ENCODE results near the gene BEND7.
A peak's percentile ranks its signal among the peaks of the same experiment; 100 is the strongest.
"Not testable (repeated sequence)": the region's sequence is repeated elsewhere in the genome, so short reads cannot be mapped to it uniquely, and the experiment has no call there.

The BEND7 gene

DNA sequence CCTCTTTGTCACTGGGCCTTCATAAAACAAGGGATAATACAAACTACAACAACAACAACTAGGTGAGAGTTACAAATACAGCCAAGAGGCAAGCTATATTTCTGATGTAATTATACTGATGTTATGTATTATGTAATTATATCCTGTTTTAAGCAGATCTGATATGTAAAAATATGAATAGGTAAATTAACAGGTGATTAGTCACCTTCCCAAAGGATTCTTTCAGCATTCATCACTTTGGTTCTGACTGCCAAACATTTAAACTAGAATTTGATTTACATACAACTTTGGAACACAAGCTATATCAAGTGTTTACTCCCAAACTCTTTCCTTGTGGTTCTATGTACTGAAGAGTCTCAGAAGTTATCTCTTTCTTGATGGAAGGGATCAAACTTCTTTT is 53.7 kb downstream of the BEND7 start:
- no peak for DNase-seq

DNA sequence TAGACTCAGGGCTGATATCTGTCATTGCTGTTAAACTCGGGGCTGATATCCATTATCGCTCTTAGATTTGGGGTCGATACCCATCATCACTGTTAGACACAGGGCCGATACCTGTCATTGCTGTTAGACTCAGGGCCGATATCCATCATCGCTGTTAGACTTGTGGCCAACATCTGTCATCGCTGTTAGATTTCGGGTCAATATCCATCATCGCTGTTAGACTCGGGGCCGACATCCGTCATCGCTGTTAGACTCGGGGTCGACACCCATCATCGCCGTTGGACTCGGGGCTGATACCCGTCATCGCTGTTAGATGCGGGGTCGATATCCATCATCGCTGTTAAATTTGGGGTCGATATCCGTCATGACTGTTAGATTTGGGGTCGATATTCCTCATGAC is 54.8 kb downstream of the BEND7 start:
- no peak for DNase-seq

DNA sequence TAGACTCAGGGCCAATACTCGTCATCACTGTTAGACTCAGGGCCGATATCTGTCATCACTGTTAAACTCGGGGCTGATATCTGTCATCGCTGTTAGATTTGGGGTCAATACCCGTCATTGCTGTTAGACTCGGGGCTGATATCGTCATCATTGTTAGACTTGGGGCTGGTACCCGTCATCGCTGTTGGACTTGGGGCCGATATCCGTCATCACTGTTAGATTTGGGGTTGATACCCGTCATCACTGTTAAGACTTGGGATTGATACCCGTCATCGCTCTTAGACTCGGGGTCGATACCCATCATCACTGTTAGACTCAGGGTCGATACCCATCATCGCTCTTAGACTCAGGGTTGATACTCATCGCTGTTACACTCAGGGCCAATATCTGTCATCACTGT is 56.5 kb downstream of the BEND7 start:
- DNase-seq, result no peak

DNA sequence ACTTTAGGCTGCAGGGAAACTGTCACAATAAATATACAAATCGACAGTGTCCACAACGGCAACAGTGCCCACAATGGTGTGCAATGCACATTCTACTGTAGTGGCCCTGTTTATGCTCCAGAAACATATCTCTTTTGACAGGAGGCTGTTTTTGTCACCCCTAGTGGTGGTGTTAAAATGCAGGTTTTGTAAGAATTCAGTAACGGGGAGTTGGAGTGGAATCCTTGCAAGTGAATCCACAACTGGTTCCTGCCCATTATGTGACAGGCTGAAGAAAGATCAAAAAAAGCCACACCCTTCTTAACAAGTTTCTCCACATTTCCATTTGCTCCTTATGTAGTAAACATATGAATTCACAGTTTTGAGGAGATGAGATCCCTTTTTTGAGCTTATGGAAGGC is 58.5 kb downstream of the BEND7 start:
- no peak for DNase-seq

DNA sequence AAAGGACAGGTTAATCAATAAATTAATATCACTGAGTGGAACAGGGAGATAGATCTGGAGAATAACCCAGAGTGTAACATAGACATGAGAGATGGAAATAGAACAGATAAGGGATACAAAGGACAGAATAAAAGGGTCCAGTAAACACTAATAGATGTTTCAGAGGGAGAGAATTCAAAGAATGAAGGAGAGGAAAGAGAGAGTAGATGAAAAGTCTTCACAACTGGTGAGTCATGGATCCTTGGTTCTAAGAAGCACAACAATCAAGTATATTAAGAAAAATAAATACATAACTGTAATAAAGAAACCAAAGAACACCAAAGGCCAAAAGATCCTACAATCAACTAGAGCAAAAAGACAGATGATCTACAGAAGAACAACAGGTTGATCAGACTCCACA is 66.3 kb downstream of the BEND7 start:
- no peak for DNase-seq

DNA sequence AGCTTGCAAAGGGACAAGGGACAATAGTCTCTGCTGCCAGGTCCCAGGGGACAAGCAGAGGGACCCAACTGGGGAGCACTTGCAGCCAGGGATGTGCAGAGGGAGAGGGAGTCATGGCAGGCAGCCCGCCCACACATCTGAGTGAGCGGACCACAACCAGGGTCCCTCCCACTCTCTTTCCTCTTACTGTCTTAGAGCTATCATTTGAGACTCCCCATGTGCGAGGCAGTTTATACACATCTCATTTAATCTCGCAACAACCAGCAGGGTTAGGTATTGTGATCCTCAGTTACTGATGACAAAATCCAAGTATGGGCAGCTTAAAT is 70.2 kb downstream of the BEND7 start:
- no peak for DNase-seq

DNA sequence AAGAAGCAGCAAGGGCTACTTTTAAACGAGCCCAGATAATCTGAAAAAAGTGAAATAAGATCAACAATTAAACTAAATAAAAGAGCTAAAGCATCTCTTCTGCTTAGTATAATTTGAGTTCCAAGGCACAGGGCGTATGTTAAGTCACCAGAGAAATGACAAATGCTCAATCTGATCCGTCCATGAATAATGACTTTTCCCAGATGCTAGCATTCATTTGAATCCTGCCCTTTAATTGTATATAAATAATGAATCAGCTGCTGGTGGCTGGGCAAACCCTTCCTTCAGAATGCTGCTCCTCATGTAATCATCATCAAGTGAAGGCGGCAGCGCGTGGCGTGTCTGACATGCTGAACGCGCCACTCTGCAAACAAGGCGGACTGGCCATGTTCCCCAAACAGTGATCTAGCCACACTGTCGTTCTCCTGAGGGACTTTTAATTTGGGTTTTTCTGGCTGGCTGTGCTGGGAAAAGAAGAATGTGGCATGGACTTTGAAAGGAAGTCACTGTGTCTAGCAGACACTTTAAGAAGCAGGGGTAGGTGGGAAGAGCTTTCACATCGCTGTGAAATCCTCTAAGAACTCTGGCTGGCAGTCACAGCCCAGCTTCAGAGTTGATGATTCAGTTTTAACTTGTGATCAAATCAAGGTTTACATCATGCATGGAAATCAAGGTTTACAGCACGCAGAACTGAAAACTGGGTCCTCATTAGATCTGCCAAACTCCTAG is 70.7 kb downstream of the BEND7 start:
- DNase-seq, result no peak

DNA sequence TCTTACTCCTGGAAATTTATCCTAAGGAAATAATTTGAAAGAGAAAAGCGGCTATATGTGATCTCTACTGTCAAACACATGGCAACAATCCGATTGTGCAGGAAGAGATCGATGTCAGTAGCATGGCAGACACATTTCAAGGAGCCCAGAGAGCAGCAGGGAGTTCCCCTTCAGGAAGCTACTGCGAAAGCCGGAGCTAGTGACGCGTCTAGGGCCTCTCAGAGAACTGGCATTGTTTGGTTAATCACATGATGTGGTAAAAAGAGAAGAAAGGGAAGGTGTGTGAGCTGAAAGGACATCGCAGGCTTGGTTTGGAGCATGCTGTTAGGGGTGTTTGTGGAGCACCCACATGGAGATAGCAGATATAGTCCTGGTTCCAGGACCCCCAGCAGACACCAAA is 74.9 kb downstream of the BEND7 start:
- DNase-seq, result no peak

DNA sequence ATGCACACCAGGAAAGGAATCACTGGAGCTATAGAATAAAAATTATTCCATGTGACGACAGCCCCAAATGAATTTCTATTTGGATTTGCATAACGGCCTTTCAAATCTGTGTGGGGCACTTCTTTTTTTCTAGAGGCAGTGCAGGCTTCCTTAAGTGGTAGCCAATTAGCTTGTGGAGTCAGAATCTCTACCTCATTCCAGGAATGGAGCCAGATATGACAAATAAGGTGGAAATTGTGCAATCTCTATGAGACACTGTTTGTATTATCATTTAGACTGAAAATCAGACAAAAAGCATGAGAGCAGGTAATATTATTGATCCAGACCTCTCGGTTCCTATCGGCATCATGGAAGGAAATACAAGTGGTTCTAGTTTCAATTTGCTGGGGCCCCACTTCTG is 78.7 kb downstream of the BEND7 start:
- DNase-seq, result no peak

DNA sequence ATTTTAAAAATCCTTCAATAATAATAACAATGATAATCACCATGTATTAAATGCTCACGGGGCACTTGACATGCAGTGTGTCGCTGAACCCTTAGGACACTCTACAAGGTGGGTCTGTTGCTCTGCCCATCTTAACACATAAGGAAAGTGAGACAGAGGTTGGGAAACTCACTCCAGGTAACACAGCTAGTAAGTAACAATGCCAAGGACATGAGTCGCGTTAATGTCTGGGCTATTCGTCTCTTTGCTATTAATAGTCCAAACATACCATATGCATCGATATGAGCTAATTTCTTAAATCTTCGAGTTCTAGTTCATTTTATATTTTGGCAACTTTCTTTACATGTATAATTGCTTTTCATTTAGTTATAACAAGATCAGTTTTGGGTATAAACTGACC is 79.5 kb downstream of the BEND7 start:
- no peak for DNase-seq

DNA sequence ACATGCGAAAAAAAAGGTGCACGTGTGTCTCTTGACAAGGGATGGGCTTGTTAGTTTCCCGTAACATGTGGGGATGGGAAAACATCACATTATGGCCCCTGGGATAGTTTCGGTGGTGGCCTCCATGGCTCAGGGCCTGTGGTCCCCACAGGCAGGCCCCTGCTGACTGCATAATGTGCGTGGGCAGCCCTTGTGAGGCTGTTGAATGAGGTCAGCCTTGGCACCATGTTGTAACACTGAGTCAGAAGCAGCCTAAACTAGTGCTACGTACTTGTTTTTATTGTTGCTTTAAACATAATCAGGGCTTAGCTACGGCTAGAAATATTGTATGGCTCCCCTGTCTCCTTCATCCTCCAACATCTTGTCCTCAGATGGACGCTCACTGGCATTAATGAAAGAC is 80.6 kb downstream of the BEND7 start:
- no peak for DNase-seq

DNA sequence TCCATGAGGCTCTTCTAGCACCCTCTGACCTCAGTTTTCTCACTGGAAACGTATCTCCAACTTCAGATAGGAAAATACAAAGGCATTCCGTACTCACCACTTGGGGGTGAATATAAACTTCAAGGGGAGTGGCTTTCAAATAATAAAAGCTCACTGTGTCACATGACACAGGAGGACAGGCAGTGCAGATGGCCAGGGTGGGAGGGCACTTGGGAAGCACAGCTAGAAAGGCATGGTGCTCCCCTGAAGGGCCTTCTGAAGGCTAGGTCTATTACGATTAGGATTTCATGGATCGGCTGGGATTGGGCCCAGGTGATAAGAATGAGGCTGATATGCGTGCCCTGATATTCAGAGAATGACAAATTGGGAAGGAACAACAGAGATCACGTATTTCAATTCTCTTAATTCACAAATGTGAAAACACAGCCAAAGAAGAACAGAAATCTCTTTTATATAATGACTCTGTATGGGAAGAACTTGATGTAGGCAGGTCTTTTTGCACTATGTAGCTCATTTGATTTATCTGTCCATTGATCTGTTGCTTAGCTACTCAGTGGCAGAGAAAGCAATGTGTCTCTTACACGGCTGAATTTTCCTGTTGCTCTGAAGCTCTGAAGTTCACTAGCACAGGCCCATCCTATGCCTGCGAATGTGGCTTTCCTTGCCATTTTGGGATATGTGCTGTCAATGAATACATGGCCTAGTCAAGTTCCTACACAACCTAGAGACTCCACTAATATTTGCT is 83.0 kb downstream of the BEND7 start:
- DNase-seq, result no peak

DNA sequence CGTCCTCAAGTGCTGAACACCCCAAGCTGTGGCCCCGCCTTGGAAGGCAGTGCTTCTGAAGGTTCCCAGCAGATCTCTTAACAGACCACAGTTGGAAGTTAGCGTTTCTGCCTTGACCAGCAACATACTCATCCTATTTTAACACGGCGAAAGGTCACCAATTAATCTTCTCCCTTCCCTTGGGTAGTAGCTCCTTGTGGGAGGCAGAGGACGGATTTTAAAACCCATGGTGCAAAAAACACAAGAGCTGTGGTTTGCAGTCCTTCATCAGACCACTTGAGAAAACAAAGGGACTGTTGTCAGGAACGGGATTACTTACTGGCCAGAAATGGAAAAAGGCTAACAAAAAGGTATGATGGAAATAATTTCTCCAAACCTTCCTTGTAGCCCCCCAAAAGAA is 87.3 kb downstream of the BEND7 start:
- DNase-seq, result no peak

DNA sequence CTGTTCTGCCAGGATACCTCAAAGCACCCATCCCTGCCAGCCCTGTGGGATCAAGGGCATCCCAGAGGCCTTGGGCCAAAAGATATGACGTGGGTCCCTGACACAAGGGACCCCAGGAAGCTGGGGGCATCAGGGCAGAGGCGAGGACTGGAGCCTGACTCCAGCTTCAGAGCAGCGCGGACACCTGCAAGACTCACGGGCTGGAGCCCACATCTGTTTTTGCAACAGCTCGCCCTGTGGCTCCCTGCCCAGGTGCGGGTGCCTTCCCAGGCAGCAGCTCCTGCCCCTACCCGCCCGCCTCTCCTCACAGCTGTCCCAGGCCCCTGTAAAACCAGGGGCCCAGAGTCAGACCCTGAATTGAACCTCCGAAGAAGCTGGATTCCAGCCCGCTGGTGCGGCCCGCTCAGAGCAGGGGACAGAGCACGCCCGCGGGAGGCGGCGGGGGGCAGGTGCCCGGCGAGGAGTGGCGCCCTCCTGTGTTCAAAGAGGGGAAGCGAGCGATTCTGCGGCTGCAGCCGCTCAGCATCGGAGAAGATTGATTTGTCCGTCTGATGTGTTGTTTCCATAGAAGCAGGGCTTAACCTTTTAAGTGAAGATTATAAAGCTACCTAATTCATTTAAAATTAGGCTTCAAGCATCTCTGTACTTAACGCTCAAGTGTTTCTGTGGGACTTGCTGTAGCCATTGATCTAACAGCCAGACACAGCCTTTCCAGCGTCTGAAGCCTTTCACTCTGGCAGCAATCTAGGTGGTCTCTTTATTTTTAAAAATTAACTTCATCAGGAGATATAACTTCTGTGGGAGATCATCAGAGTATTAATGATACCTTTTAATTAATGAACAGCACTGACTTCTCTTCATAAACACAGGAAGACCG is 88.4 kb downstream of the BEND7 start:
- DNase-seq, result peak; percentile 31

DNA sequence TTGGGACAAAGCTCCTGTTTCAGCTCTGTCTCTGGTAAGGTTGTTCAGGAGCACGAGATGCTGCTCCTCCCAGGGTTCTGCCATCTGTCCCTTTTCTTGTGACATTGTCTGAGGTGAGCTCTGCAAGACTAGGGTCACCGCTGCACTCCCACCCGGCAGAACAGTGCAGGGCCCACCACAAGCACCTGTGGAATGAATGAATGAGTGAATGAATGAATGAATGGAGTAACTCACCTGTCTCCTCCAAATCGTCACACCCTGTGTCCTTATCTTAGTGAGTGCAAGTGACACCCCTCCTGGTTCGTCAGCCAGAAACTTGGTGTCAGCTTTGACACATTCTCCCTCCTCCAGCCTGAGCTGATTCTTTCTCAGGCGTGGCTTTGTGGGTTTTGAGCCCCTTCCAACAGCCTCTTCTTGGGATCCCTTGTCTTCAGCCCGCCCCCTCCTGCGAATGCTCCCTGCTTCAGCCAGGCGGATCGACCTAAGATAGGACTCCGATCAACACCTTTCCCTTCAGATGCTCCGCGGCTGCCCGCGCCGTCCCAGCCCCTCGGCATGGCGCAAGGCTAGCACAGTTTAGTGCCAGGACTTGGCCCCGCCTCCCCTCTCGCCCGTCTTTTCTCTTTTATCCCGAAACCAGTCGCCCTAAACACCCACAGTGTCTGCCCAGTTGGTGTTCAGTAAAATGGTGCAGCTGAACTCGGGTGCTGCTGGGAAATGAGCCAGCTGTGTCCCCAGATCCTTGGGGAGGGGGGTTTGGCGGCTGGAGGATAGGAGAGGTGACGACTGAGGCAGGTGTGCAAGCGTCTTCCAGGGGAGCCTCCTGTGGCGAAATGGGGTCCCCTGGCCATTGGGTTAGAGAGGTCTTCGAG is 89.3 kb downstream of the BEND7 start:
- no peak for DNase-seq

DNA sequence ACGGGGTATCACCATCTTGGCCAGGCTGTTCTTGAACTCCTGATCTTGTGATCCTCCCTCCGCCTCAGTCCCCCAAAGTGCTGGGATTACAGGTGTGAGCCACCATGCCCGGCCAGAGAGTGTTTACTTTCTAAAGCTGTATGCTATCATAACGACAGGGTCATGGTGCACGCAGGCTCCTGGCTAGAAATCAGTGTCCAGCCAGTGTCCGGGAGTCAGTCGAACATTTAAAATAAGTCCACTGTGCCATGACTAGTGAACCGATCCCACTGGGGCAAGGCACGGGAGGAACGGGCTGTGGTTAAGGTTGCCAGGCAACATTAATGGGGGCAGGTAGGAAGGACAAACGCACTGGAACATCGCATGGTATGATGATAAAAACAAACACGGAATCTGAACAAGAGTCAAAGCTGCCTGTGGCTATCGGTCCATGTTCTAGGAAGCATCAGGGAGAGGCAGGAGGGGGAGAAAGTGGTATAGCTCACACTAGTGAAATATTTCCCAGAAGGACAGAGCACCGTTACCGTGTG is 91.7 kb downstream of the BEND7 start:
- DNase-seq, result no peak

DNA sequence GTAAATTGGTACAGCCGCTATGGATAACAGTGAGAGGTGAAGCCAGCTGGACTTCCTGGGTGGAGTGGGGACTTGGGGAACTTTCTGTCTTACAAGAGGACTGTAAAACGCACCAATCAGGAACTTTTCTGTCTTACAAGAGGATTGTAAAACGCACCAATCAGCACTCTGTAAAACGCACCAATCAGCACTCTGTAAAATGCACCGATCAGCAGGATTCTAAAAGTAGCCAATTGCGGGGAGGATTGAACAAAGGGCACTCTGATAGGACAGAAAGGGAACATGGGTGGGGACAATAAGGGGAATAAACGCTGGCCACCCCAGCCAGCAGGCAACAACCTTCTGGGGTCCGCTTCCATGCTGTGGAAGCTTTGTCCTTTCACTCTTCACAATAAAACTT is 100.9 kb downstream of the BEND7 start:
- not testable (repeated sequence) for DNase-seq

DNA sequence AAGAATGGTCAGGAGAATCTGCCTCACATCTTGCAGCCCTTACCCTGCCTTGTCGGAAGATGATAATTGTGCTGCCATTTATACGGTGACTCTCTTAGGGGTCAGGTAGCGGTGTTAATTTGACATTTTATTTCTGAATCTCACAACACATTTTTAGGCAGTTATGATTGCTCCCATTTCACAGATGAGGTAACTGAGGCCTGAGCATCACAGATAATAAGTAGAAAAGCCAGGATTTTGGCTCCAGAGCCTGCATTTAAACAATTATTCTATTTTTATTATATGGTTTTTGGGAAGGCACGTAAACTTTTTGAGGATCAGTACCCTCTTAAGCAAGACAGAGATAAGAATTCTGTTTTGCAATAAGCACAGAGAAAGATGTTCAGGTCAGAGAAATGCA is 103.4 kb downstream of the BEND7 start:
- no peak for DNase-seq

DNA sequence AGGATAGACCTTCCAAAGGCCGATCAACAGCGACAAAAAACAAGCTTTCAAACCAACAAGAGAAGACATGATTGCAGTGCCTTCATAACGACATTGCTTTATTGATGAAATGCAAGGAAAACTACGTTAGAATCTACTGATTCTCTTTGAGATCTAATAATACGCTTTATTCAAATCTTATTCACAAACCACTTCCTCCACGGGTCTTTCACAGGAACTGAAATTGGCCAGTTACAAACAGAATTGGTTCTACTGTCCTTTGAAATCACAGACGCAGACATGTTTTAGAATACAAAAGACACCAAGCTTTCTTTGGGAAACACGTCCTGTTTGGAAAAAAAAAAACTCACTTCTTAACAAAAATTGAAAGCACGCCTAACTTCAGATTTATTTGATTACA is 106.0 kb downstream of the BEND7 start:
- DNase-seq, result no peak

DNA sequence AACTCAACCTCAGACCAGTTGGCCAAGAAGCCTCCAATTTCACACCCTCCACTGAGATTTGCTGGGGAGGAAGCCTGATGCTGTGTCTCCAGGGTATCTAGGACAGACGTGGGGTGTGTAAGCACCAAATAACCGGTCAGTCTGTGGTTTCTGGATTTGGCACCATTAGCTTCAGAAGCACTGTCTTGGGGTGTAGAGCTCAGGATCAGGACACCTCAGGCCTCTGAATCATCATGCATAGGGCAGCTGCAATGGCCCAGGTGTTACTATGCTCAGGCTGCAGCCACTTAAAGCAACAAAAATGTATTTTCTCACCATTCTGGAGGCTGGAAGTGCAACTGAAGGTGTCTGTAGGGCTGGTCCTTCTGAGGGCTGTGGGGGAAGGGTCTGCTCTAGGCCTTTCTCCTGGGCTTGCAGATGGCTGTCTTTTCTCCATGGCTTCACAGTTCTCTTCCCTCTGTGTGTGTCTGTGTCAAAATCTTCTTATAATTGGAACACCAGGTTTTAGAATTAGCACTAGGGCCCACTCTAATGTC is 107.4 kb downstream of the BEND7 start:
- no peak for DNase-seq

DNA sequence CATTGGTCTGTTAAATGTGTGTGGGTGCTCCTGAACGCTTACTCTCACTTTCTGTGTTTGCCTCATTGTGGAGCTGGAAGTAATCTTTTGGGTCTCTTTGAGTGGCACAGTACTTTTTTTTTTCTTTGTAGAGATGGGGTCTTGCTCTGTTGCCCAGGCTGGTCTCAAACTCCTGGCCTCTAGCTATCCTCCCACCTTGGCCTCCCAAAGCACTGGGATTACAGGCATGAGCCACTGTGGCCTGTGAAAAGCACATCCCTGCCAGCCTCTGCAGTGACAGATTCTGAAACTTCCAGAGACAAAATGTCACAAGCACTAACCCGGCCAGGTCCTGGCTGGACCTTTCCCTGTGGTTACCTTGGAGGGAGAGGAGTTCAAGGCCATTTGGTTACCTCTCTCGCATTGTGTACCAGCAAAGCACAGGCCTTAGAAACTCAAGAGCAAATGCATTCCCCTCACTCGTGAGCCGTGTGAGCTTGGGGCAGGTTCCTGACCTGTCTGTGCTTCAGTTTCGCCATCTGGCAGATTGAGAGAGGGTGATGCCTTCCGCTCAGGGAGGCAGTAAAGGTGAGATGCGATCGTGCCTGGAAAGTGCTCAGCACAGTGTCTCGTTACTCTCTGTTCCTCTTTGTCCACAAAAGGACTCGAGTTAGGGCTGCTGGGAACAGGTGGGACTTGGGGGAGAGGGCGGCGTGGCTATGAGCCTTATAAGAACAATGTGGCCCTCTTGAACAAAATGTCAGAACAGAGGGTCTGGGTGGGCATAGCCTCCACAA is 108.1 kb downstream of the BEND7 start:
- no peak for DNase-seq
